ENCODE results near the gene GALNT10.

Gene GALNT10

DNA sequence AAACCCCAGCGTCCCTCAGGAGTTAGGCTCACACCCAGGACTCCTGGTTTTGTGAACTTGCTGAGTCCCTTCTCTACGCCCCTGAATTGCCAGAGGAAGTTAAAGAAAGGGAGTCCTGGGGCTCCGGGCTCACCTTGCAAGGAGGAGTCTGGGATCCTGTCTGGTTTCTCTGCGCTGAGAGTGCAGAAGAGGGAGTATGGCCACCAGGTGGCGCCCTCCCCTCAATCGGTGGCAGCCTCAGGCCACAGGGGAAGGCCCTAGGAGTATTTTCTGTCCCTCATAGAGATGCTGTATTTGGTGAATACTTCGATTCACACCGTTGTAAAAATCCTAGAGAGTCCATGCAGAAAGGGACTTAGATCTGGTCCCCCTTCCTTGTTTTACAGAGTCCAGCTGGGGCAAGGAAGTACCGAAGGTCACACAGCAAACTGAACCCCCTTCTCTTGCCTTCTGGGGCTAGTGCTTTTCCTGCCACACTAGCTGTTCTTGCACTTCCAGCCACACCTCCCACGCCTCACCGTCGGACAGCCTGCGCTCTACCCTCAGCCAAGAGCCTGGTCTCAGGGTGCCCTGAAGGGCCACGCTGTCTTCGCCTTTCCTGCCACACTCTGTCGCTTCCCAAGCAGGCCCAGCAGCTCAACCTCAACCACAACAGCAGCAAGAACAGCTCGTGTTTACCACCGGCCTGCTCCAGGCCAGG, 277.3 kb downstream of the GALNT10 start:
- Histone ChIP-seq H3K36me3 (ENCODE audit: control insufficient read depth, insufficient read depth, low read length) (no peaks in the 10 kb centered on the region), H3K27me3 (replicated peaks; ENCODE audit: control insufficient read depth, insufficient read depth, low read length) (no peaks in the 10 kb centered on the region), H3K4me3 (replicated peaks; ENCODE audit: low read depth, low read length) (no peak overlapping the region)
- peak; percentile 91 for TF ChIP-seq CTCF (IDR thresholded peaks at IDR 0.05; ENCODE audit: insufficient read depth, low read length, poor library complexity, severe bottlenecking)
- peak; percentile 61 for DNase-seq (ENCODE audit: extremely low read depth, insufficient read length)

GRCh38 chr5:154470137-154470536, 279.6 kb downstream of the GALNT10 start:
- H3K27me3 ChIP-seq (replicated peaks; ENCODE audit: control insufficient read depth, insufficient read depth, low read length) = no peaks in the 10 kb centered on the region

More at GRCh38 chr5:154470137-154470536, 279.6 kb downstream of the GALNT10 start:
- Histone ChIP-seq H3K36me3 (ENCODE audit: control insufficient read depth, insufficient read depth, low read length) (no peaks in the 10 kb centered on the region), H3K4me3 (replicated peaks; ENCODE audit: low read depth, low read length) (no peak overlapping the region)
- DNase-seq (ENCODE audit: extremely low read depth, insufficient read length) = no peak
- TF ChIP-seq CTCF (IDR thresholded peaks at IDR 0.05; ENCODE audit: insufficient read depth, low read length, poor library complexity, severe bottlenecking) = no peak

All from GM06990 (cell line).